GM21367 (cell line): ENCODE results near the gene FBXO11.
"Not testable (repeated sequence)": the region's sequence is repeated elsewhere in the genome, so short reads cannot be mapped to it uniquely, and the experiment has no call there.

Experiments
- ATAC-seq: cut with Tn5 transposase; IDR thresholded peaks from one replicate; pipeline ENCODE4 v1.9.1; 2021; ENCODE audit not compliant: unreplicated experiment

Gene FBXO11

DNA sequence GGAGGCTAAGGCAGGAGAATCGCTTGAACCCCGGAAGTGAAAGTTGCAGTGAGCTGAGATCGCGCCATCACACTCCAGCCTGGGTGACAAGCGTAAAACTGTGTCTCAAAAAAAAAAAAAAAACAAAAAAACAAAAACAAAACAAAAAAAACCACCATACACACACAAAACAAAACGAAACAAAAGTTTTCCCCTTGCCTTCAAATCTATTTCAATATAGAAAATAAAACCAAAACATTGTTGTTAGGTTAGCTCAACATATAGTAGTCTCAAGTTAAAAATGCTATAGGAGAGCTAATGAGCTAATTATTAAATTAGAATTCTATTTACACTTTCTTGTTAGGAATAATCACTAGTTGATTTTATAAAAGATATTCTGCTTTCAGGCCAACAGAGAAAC lies 43.3 kb downstream of the FBXO11 start:
- no peak for ATAC-seq

GRCh38 chr2:47853067-47853777 lies 53.1 kb downstream of the FBXO11 start:
- ATAC-seq, result not testable (repeated sequence)

DNA sequence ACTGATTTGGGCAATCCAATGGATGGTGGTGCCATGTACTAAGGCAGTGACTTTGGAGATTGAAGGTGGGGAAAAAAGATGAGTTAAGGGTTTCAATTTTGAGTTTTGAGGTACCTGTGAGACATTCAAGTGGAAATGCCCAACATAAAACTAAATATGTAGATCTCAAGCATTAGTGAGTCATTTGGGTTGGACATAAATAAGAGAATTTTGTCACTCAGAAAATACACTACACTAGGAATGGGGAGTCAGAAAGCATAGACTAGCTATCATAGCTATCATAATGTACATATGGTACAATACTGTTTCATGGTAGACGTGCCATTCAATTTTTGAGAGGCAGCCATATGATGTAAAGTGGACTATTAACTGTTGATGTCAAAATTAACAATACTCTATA lies 56.1 kb downstream of the FBXO11 start:
- ATAC-seq, result no peak

- no peak for ATAC-seq
Observed at GRCh38 chr2:47849368-47849767, 56.9 kb downstream of the FBXO11 start.

DNA sequence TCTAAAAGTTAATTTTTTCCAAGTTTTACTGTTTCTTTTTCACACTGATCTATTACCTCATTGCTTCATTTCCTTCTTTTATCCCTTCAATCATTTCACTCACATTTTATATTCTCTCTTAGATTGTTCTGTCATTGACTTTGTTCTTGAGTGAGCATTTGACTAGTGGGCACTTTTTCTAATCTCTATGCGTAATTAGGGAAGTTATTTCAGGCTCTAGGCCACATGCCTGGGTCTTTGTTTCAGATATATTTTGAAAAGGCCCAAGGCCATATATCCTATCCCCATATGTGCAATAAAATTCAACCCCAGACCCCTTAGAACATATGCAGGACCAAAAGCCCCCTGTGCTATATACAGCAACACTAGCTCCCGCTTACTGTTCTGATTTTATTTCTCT lies 62.1 kb downstream of the FBXO11 start:
- ATAC-seq, result no peak

- no peak for ATAC-seq
Observed at GRCh38 chr2:47843407-47843806, 62.9 kb downstream of the FBXO11 start.

- ATAC-seq, result no peak
Observed at GRCh38 chr2:47842846-47843245, 63.5 kb downstream of the FBXO11 start.

DNA sequence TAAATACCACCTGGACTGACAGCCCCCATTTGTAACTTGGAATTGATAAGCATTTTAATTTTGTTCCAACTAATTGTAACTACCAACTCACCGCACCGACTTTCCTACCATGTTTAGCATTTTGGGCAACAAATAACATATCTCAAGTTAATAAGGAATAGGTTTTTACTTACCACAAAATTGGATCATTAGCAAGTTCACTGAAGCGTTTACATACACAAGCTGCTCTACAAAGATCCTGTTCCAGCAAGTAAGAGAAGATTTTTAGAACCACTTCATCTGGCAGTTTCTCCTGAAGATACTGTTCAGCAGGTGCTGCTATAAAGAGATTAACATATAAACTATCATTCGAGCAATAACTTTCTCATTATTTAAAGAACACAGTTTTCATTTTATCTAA lies 67.6 kb downstream of the FBXO11 start:
- ATAC-seq, result no peak

DNA sequence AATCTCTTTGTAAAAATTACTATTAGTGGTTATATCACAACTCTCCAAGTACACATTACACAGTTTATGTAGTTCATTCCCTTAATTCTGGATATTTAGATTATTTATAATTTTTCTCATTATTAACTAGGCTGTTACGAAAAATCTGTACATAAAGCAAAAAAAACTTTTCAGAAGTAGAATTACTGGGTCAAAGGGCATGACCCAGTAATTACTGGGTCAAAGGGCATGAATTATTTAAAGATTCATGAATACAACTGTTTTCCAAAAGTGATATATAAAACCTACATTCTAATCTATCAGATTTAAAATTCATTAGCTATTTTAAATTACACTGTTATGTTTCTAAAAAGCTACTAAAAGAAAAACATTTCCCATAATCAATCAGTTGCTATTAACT lies 68.0 kb downstream of the FBXO11 start:
- no peak for ATAC-seq

- ATAC-seq, result peak; percentile 81
Observed at GRCh38 chr2:47833516-47833968, 72.8 kb downstream of the FBXO11 start.

DNA sequence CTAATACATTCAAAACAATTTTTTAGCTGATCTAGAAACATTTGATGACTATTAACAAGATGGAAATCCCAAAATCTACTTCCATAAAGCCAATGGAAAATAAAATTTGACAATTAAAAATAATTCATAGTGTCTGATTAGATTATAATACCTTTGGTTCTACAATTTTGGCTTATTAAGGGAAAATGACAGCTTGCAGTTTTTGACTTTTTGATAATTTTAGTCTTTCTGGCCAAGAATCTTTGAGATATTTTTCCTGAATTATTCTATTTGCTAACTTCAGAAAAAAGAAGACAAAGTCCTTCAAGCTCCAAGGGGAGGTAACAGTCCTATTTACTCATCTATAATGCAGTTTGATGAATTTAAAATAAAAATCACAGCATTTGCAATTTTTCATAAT lies 83.8 kb downstream of the FBXO11 start:
- no peak for ATAC-seq

GRCh38 chr2:47819834-47820233 lies 86.5 kb downstream of the FBXO11 start:
- no peak for ATAC-seq

- no peak for ATAC-seq
Observed at GRCh38 chr2:47818777-47819176, 87.5 kb downstream of the FBXO11 start.

DNA sequence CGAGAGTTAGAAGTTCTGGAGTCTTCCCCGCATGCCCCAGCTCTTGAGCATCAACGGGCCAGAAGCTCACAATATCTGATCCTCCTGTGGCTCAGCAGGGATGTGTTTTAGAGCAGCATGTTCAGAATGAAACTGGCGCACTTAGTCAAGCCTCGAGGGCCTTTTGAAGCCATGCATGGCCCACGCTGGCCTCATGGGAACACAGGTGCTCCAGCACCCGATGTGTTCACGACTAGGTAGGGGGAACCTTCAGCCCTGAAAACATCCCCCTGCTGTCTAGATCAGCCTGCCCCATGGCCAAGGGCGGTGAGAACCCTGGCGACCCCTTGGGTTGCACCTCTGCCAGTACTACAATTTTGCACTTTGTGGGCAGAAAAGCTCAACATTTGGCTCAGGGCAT lies 90.5 kb downstream of the FBXO11 start:
- ATAC-seq, result no peak

- ATAC-seq, result no peak
Observed at GRCh38 chr2:47811668-47812067, 94.6 kb downstream of the FBXO11 start.

- no peak for ATAC-seq
Observed at GRCh38 chr2:47810850-47811249, 95.4 kb downstream of the FBXO11 start.

DNA sequence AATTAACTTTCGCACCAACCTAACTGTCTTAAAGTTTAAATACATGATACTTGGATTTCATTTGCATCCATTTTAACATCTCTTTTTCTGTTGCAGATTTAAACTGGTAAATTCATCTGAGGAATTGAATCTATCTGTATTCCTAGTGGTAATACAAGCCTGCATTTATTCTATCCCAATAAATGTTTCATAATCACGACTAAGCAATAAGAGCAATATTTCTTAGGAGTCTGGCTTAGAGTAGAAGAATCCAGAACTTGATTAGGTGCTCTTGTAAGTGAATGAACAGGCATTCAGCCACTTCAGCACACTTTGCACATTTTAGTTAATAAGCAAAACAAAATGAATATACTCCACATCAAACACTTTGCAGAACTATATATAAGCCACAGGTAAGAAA lies 96.4 kb downstream of the FBXO11 start:
- no peak for ATAC-seq

- ATAC-seq, result no peak
Observed at GRCh38 chr2:47808614-47809013, 97.7 kb downstream of the FBXO11 start.

- no peak for ATAC-seq
Observed at GRCh38 chr2:47805850-47806249, 100.4 kb downstream of the FBXO11 start.

DNA sequence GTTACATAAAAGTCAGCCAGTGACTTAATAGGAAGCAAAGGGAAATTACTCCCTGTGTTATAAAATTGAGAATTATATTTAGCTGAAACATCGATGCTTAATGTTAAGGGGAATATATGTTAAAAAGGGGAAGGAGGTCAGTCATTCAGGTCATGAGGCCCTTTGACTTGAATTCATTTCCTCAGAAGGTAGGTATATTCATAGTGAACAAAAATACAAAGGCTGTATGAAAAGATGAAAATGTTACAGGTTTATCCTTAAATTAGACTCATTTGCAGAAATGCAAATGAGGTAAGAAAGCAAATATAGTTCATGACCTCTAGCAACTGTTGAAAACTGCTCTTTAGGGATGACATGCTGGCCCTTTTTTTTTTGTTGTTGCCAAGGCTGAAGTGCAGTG lies 102.5 kb downstream of the FBXO11 start:
- no peak for ATAC-seq

GRCh38 chr2:47803363-47803762 lies 102.9 kb downstream of the FBXO11 start:
- no peak for ATAC-seq

DNA sequence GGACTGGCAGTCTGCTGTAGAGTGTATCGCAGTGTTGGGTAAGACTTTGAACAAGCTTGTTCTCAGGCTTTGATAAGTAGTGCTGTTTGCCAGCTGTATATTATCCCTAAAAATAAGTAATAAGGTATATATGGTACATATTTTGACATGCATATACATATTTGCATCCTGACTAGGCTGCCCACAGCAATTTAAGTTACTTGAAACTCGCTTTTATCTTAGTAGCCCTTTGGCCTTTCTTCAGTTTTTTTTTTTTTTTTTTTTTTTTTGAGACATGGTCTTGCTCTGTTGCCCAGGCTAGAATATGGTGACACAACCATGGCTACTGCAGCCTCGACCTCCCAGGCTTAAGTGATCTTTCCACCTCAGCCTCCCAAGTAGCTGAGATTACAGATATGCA lies 105.2 kb downstream of the FBXO11 start:
- ATAC-seq, result no peak

GRCh38 chr2:47799031-47799609 lies 107.2 kb downstream of the FBXO11 start:
- ATAC-seq, result no peak
